Umbilical cord (tissue), 2 donors: ENCODE measurements around the gene ZNF609. TPM values are rescaled to one million over a fixed set of nuclear protein-coding genes. Genes with fewer than 3 reads are reported as not detected.

ENCODE experiments used
- DNase-seq: peaks from one replicate; pipeline ENCODE4 v3.0.0-alpha.2; 2015; ENCODE audit warnings: low spot score
- total RNA-seq: library from RNA; depleted of rRNA; stranded (reverse); fragments of >200 nt; gene quantifications from one replicate; pipeline ENCODE4 v1.2.3, GENCODE V29; 2014; ENCODE audit warnings: low replicate concordance; ENCODE audit not compliant: insufficient read depth

ZNF609 gene
- total RNA-seq, 1 donor from 2014 or later: 14.4 TPM

DNA sequence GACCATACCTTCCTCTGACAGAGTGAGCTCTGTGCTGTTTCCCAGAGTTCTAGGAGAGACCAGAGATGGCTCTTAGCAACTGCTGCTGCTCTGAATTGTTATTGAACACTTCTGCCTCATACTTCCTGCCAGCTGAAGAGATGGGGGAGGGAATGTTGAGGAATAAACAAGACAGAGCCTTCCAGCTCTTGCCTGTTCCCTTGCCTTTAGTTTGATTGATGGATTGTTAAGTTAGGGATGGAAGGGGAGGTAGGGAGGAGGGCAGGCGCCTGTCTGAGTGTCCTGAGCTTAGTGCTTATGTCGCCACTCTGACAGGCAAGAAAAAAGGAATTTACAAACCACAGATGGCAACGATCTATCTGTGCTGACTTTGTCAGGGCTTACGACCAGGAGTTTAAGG is 42.8 kb downstream of the ZNF609 start:
- DNase-seq: peak; percentile 18

DNA sequence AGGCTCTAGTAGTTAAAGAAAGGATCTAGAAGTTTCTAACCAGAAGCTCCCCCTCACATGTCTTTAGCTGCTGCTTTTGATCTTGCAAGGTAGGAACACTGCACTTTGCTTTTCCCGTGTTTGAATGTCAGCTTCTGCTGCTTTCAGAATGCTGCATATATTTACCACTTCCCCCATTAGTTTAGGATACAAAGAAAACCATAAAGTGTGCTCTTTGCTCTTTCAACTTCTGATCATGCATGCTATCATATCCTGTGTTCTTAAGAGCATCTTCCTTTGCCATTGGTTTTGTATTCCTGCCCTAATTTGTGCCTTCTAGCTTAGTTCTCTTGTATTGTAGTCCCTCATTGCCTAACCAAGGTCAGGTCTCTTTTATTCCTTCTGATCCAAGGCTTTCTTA is 43.3 kb downstream of the ZNF609 start:
- DNase-seq: no peak

DNA sequence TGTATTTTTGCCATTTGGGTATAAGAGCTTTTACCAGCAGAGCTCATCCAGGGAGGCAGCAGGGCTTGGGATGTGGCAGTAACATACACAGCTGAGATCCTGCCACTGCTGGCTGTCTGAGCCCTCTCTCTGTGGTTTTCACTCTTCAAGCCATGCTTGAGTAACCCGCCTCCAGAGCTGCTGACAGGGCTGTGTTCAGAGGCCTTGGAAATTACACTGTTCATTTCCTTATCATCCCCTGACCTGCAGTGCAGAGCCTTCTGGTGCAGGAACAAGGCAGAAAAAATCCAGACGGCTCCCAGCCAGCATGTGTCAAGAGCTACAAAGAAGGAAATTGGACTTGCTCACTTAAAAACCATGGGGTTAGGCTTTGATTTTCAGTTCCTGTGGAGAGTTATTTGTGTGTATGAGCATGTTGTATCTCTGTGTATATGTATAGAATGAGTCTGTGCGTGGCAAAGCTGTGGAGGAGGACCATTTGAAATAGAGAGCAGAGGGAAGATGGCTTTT is 47.0 kb downstream of the ZNF609 start:
- peak; percentile 98 for DNase-seq

DNA sequence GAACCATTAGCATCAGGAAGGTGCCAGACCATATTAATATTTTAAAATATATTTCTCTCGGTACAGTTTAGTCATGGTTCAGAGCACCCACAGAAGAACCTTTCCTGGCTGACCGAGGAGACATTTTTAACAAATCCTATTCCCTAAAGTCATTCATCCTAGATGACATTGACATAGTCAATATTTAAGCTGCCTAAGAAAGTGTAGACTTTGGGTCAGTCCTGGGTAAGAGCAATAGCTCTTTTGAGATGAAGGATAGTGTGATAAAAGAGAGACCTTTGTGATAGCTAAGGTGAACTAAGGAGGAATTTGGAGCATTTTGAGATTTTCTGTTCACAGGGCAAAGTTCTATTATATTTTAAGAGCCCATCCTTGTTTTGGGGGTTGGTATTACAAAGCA is 47.5 kb downstream of the ZNF609 start:
- DNase-seq: no peak

DNA sequence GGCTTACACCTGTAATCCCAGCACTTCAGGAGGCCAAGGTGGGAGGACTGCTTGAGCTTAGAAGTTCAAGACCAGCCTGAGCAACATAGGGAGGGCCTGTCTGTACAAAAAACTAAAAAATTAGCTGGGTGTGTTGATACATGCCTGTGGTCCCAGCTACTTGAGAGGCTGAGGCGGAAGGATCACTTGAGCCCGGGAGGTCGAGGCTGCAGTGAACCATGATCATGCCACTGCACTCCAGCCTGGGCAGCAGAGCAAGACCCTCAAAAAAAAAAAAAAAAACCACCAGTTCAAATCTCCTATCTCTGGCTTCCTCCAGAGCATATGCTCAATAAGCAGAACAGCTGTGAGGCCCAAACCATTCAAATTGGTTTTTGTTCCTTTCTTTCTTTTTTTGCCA is 53.4 kb downstream of the ZNF609 start:
- no peak for DNase-seq

DNA sequence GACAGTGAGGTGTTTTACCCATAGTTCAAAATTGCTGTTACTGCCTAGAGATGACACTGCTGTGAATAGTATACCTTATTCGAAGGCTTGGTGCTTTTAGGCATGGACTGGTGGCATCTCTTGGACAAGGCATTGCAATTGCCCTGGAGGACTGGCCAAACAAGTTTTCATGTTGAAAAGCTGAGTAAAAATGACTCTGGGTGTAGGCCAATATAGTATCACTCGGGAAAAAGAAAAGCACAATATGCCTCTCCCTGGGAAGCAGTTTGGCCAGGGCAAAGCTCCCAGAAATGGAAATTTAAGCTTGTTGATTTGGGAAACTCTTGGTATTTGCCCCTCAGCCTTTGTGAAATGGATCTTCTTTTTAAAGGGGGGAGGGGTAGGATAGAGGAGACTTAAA is 54.8 kb downstream of the ZNF609 start:
- no peak for DNase-seq

DNA sequence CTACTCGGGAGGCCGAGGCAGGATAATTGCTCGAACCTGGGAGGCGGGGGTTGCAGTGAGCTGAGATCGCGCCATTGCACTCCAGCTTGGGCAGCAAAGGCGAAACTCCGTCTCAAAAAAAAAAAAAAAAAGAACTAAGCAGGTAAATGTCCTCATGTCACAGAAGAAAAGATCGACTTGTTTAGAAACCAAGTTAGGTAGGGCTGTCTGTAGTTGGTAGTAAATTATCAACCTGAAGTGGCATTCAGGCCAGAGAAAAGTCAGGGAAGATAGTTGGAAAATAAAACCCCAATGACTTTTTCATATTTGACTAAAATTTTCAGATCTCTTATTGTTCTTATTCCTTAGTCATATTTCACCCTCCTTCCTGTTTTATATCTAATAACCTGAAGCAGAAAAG is 55.4 kb downstream of the ZNF609 start:
- no peak for DNase-seq

DNA sequence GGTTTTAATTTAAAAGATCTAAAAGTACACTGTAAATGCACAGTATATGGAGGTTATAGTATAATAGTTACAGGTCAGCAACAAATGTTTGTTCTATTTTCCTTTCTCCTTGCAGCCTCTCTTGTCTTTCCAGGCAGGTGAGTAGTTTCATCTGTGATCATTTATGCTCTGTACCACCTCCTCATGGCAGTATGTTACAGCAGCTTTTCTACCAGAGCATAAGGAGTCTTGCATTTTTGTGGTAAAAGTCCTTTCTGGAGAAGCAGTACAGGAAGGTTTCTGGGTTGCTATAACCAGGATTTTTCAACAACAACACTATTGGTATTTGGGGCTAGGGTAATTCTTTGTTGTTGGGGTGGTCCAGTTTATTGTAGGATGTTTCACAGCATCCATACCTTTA is 59.5 kb downstream of the ZNF609 start:
- no peak for DNase-seq

DNA sequence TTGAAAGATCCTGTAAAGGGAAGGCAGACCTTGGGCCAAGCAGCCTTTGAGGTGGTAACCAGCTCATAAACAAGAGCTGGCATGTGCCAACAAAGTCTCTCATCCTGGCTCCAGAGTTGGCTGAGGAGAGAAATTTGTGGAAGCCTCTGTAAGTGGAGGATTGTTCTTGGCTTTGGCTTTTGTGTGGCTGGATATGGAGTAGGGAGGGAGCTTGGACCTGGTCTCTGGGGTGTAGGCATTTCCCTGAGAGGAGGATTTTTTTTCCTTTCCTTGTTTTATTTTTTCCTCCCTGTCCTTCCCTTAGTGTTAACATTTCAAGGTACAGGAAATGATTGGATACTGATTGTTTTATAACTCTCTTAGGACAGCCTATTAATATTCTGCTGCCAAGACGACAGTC is 60.8 kb downstream of the ZNF609 start:
- no peak for DNase-seq

DNA sequence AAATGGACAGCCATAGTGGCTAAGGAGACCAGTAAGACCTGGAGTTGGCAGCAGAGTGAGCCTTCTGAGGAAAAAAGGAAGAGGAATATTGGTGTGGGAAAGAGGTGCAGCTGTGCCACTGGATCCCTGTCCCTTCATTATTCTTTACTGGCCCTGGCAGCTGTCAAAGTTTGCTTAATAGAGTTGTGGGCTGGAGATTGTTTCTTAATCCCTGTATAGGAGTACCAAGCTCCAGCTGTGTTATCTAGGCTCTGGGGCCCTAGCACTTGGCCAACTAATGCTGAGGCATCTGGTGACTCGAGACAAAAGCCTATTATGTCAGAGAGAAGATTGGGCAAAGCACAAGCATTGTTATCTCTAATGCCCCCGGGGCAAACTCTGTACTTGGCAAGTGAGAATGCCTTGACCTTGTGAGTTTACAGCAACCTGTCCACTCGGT is 61.4 kb downstream of the ZNF609 start:
- DNase-seq: peak; percentile 22

DNA sequence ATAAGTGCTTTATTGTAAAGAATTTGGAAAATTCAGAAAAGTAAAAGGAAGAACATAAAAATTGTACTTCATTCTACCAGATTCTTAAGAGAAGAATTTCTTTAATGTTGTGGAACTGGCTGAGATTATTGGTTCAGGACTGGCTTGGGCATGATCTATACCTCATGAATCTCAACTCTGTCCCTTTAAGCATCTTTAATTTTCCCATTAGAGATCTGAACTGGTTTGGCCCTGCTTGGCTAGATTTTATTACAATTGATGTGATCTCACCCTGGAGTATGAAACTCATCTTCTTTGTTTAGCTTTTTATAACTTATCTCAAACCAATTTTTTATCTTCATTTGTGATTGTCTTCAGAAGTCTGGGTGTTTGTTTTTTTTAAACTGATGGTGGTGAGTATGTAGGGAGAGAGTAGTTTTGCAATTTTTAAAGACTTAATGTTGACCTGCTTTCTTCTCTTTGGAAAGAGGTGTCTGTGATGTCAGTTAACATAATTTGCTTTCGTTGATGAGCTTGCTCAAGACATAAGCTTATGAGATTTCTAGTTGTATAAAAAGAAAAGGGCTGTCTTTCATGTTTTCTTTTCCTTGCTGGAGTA is 61.9 kb downstream of the ZNF609 start:
- no peak for DNase-seq

DNA sequence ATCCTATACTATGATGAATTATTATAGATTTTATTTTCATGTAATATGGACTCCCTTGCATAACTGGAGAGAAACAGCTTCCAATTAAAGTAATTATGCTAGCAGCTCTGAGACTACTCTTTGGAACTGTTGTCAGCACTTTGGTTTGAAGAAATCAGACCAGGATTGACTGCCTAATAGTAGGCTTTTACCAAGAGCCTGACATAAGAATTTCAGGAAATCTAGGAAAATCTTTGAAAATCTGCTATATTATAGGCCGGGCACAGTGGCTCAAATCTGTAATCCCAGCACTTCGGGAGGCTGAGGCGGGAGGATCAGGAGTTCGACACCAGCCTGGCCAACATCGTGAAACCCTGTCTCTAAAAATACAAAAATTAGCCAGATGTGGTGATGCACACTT is 62.9 kb downstream of the ZNF609 start:
- no peak for DNase-seq

DNA sequence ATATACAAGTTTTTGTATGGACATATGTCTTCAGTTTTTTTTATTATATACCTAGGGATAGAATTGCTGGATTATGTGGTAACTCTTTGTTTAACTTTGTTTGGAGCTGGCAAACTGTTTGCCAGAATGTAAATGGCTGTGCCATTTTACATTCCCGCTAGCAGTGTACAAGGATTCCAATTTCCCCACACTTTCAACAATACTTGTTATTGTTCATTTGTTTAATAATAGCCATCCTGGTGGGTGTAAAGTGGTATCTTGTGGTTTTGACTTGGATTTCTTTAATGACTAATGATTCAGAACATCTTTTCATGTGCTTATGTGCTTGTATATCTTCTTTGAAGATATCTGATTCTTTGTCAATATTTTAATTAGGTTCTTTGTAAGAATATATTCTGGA is 64.4 kb downstream of the ZNF609 start:
- DNase-seq: no peak

DNA sequence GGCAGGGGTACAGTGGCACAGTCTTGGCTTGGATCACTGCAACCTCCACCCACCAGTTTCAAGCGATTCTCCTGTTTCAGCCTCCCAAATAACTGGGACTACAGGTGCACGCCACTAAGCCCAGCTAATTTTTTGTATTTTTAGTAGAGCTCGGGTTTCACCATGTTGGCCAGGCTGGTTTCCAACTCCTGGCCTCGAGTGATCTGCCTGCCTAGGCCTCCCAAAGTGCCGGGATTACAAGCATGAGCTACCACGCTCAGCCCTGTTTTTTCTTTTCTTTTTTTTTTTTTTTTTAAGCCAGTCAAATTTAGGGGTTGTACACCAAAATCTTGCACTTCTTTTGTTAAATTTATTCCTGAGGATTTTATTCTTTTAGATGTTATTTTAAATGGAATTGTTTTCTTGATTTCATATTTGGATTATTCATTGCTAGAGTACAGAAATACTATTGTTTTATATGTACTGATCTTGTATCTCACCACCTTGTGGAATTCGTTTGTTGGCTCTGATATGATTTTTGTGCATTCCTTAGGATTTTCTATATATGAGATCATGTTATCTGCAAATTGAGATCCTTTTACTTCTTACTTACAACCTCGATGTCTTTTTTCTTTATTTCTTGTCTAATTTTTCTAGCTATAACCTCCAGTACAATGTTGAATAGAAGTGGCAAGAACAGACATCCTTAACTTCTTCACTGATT is 65.6 kb downstream of the ZNF609 start:
- DNase-seq: no peak

DNA sequence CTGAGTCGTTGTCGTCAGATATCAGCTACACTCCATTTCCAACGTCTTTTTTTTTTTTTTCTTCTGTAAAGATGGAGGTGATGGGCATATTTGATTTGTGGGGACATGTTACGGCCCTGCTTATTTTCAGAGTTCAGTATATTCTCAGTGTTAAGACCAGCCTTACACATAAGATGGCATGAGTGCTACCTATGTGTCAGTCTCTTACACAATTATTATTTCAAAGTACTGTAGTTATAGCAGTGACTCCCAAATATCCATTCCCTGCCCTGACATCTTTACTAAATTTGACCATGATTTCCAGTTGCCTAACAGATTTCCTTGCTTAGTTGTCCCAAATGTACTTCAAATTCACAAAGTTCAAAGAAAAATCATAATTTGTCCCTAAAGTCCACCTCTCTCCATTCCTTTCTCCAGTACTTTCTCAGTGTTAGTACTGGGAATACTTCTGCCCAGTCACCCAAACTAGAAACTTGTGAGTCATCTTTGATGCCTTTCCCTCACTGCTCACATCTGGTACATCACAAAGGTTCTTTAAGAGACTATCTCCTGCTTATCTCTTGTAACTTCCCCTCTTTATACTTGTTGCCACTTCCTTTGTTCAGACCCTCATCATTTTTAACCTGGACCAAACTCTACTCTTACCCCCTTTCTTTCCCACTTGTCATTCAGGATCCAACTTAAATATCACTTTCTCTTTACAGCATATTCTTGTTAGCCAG is 67.0 kb downstream of the ZNF609 start:
- DNase-seq: no peak

DNA sequence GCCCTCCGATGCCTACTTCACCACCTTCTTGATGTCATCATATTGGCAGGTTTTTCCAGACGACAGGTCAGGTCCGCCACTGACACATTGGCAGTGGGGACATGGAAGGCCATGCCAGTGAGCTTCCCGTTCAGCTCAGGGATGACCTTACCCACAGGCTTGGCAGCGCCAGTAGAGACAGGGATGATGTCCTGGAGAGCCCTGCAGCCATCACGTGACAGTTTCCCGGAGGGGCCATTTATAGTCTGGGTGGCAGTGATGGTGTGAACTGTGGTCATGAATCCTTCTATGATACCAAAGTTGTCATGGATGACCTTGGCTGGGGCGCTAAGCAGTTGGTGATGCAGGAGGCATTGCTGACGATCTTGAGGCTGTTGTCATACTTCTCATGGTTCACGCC is 68.5 kb downstream of the ZNF609 start:
- DNase-seq: no peak

DNA sequence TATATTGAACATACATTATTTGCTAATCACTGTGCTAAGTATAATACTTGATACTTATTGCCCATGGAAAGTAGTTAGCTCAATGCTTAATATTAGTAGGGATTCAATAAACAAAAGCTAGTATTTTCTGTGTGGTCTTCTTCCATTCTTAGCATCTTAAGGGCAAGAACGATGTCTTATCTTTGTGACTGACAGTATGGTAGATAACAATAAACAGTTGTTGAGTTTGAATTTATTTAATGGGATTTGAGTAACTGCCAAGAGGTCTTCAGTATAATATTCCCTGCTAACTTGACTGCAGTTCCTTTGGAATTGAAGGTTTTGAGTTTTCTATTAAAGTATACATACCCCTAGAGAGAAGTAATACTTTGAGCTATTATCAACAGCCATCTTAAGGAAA is 70.1 kb downstream of the ZNF609 start:
- DNase-seq: no peak

DNA sequence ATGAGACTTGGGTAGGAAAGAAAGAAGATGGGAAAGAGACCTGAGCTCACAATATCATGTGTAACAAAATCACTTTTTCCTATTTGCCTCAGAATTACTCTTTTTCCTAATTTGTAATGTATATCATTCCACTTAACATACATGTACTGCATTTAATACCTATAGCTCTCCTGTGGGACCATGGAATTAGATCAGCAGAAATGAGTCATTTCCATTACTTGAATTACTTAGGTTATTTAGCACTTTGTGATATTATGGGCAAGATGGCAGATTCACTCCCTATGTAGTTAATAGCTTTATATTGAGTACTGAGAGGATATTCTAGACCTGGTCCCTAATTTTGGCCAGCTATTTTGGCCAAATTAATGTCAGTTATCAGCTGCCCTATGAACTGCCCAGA is 70.5 kb downstream of the ZNF609 start:
- DNase-seq: no peak

DNA sequence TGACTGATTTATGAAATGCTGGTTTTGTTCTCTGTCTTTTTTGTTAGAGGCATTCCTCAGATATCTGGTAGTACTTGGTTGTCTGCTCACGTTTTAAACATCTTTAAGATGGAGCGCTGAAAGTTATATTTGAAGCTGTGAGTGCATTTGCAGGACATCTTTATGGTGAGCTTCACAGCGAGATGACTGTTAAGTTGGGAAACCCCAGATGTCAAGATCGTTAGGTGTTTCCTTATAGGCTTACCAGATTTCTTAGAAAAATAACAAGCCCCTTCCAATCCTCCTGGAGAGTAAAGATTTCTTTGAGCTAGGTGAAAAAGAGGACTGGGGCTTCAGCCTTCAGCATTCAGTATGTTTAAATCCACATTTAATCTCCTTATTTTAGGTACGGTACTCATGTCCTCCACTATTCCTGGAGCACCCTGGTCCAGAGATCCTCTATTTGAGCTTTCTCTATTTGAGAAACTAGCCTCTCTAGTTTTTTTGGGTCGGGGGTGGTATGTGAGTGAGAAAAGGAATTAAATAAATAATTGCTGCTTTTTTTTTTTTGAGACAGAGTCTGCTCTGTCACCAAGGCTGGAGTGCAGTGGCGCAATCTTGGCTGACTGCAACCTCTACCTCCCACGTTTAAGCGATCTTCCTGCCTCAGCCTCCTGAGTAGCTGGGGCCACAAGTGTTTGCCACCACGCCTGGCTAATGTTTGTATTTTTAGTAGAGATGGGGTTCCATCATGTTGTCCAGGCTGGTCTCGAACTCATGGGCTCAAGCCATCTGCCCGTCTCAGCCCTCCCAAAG is 72.3 kb downstream of the ZNF609 start:
- no peak for DNase-seq

DNA sequence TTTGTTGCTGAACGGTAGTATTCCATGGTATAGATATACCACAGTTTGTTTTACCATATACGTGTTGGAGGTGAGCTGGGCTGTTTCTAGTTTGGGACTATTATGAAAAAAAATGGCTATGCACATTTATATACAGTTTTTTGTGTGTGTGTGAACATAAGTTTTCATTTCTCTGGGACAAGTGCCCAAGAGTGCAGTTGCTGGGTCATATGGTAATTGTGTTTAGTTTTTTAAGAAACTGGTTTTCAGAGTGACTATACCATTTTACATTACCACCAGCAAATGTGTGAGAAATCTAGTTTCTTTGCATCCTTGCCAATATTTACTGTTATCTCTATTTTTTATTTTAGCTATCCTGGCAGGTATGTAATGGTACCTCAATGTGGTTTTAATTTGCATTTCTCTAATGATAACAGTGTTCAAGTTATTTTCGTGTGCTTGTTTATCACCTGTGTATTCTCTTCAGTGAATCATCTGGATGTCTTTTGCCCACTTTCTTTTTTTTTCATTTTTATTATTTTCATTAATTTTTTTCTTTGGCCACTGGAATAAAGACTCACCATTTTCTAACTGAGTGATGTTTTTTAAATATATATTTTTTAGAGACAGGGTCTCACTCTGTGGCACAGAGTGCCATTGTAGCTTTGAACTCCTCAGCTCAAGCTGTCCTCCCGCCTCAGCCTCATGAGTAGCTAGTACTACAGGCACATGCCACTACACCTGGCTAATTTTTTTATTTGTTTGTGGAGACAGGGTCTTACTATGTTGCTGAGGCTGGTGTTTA is 75.3 kb downstream of the ZNF609 start:
- DNase-seq: no peak

DNA sequence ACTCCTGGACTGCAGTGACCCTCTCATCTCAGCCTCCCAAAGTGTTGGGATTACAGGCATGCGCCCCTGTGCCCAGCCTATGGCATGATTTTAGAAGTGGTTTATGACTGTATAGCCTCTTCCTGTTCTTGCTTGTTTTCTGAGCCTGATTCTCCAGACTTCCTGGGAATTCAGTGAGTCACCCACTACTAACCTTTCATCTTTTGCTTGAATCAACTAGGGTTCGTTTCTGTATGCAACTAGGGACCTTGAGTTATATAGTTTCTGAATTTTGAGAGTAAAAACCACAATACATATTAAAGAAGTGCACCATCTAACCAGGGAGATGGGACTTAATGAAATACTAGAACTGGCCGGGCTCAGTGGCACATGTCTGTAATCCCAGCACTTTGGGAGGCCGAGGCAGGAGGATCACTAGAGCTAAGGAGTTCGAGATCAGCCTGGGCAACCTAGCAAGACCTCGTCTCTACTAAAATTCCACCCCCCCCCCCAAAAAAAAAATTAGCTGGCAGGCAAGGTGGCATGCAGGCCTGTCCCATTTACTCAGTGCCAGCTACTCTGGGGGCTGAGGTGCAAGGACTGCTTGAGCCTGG is 76.0 kb downstream of the ZNF609 start:
- DNase-seq: peak; percentile 32
